Immature natural killer cell (primary cell): ENCODE results near the gene EPG5. TPM values are rescaled to one million over a fixed set of nuclear protein-coding genes. Genes with fewer than 3 reads are reported as not detected.
"Not testable (repeated sequence)": the region's sequence is repeated elsewhere in the genome, so short reads cannot be mapped to it uniquely, and the experiment has no call there.

Experiments
- DNase-seq, 3 donors: peaks; one replicate each; pipeline ENCODE4 v3.0.0; 2022; ENCODE audit warnings: mixed read lengths in 1 of 3
- H3K27ac Mint-ChIP-seq, 6 donors: one replicate each; pipeline ENCODE4 v1.8.0; 2020; ENCODE audit warnings: mixed read lengths in 6 of 6, mild to moderate bottlenecking in 5 of 6, inconsistent platforms in 4 of 6, moderate library complexity in 3 of 6
- H3K27me3 Mint-ChIP-seq, 3 donors: one replicate each; pipeline ENCODE4 v1.8.0; 2020 to 2021; ENCODE audit warnings: low read depth in 3 of 3, mild to moderate bottlenecking in 3 of 3, mixed read lengths in 3 of 3, moderate library complexity in 3 of 3, inconsistent platforms in 1 of 3
- H3K36me3 Mint-ChIP-seq, 3 donors: one replicate each; pipeline ENCODE4 v1.8.0; 2020; ENCODE audit warnings: mixed read lengths in 3 of 3, inconsistent platforms in 2 of 3, mild to moderate bottlenecking in 2 of 3
- H3K4me1 Mint-ChIP-seq, 2 donors: one replicate each; pipeline ENCODE4 v1.8.0; 2020; ENCODE audit warnings: inconsistent platforms in 2 of 2, mild to moderate bottlenecking in 2 of 2, mixed read lengths in 2 of 2, moderate library complexity in 1 of 2
- H3K4me3 Mint-ChIP-seq, 5 donors: one replicate each; pipeline ENCODE4 v1.8.0; 2020; ENCODE audit warnings: mild to moderate bottlenecking in 5 of 5, mixed read lengths in 5 of 5, inconsistent platforms in 3 of 5, moderate library complexity in 3 of 5
- H3K9me3 Mint-ChIP-seq, 6 donors: one replicate each; pipeline ENCODE4 v1.8.0; 2020; ENCODE audit warnings: mild to moderate bottlenecking in 6 of 6, mixed read lengths in 6 of 6, inconsistent platforms in 4 of 6, moderate library complexity in 3 of 6
- polyA plus RNA-seq, 3 donors: library from polyadenylated mRNA; unstranded; fragments of 300-500 nt; fragmentation: Illumina TruSeq; gene quantifications; one replicate each; pipeline ENCODE4 v1.2.3, GENCODE V29; 2021

The EPG5 gene
- polyA plus RNA-seq, 3 donors from 2014 or later = 2.9 to 6.5 (median 5.3) TPM

GRCh38 chr18:45833846-45834245, 133.3 kb downstream of the EPG5 start:
- Mint-ChIP-seq H3K27ac (peak overlapping the region in 1 of 6 donors; percentile 72), H3K27me3 (peaks cover 4 to 10% (median 7%) of the 10 kb centered on the region in 3 donors), H3K4me1 (peaks cover 11 to 14% of the 10 kb centered on the region in 2 donors), H3K9me3 (no peaks in the 10 kb centered on the region), H3K4me3 (no peak overlapping the region), H3K36me3 (no peaks in the 10 kb centered on the region)
- no peak for DNase-seq

- Mint-ChIP-seq H3K4me1 (peaks cover 11 to 15% of the 10 kb centered on the region in 2 donors), H3K27me3 (peaks cover 2 to 4% (median 2%) of the 10 kb centered on the region in 3 donors), H3K36me3 (no peaks in the 10 kb centered on the region), H3K27ac (no peak overlapping the region), H3K9me3 (no peaks in the 10 kb centered on the region), H3K4me3 (no peak overlapping the region)
- no peak for DNase-seq
Measured at GRCh38 chr18:45830917-45831316, 136.2 kb downstream of the EPG5 start.

- Mint-ChIP-seq H3K27me3 (peaks cover 0 to 4% (median 2%) of the 10 kb centered on the region in 3 donors), H3K4me3 (no peak overlapping the region), H3K36me3 (no peaks in the 10 kb centered on the region), H3K9me3 (no peaks in the 10 kb centered on the region), H3K4me1 (peaks cover 12 to 23% of the 10 kb centered on the region in 2 donors), H3K27ac (peak overlapping the region in 1 of 6 donors; percentile 28)
- no peak for DNase-seq
Measured at GRCh38 chr18:45829855-45830254, 137.3 kb downstream of the EPG5 start.

- Mint-ChIP-seq H3K9me3 (no peaks in the 10 kb centered on the region), H3K27ac (peak overlapping the region in 1 of 6 donors; percentile 28), H3K4me1 (peaks cover 19 to 28% of the 10 kb centered on the region in 2 donors), H3K4me3 (no peak overlapping the region), H3K36me3 (no peaks in the 10 kb centered on the region), H3K27me3 (peaks cover 0 to 2% (median 1%) of the 10 kb centered on the region in 3 donors)
- no peak for DNase-seq
Measured at GRCh38 chr18:45828917-45829811, 138.0 kb downstream of the EPG5 start.

- H3K4me1 Mint-ChIP-seq = peaks cover 21 to 28% of the 10 kb centered on the region in 2 donors
- not testable (repeated sequence) for H3K4me3 Mint-ChIP-seq, H3K27me3 Mint-ChIP-seq, H3K9me3 Mint-ChIP-seq, DNase-seq, H3K27ac Mint-ChIP-seq, H3K36me3 Mint-ChIP-seq
Measured at GRCh38 chr18:45826716-45827115, 140.4 kb downstream of the EPG5 start.

GRCh38 chr18:45826084-45826483, 141.0 kb downstream of the EPG5 start:
- no peak overlapping the region for H3K4me3 Mint-ChIP-seq

GRCh38 chr18:45825258-45826044, 141.7 kb downstream of the EPG5 start, which contains the start of gene SIGLEC15:
TSS of gene SIGLEC15 (plus strand) at chr18:45825675. CDS start at chr18:45825729, 54 bp downstream.
- Mint-ChIP-seq H3K9me3 (peaks cover 0 to 5% (median 0%) of the 10 kb centered on the region in 6 donors), H3K27ac (peak within 1 kb of the TSS in 3 of 6 donors; percentile 23 to 60 (median 46)), H3K27me3 (no peaks in the 10 kb centered on the region), H3K4me3 (peak within 1 kb of the TSS in 1 of 5 donors; percentile 9), H3K36me3 (no peaks in the 10 kb centered on the region), H3K4me1 (peaks cover 21 to 28% of the 10 kb centered on the region in 2 donors)
- no peak for DNase-seq

More at GRCh38 chr18:45826084-45826483, 141.0 kb downstream of the EPG5 start:
- Mint-ChIP-seq H3K4me1 (peaks cover 21 to 28% of the 10 kb centered on the region in 2 donors), H3K27me3 (no peaks in the 10 kb centered on the region), H3K9me3 (peaks cover 0 to 5% (median 0%) of the 10 kb centered on the region in 6 donors), H3K36me3 (no peaks in the 10 kb centered on the region), H3K27ac (no peak overlapping the region)
- no peak for DNase-seq

GRCh38 chr18:45821711-45822110, 145.4 kb downstream of the EPG5 start:
- no peak overlapping the region for H3K27ac Mint-ChIP-seq
- H3K9me3 Mint-ChIP-seq = peaks cover 0 to 5% (median 0%) of the 10 kb centered on the region in 6 donors
- H3K4me1 Mint-ChIP-seq = peaks cover 9 to 15% of the 10 kb centered on the region in 2 donors
- H3K36me3 Mint-ChIP-seq = no peaks in the 10 kb centered on the region
- no peak overlapping the region for H3K4me3 Mint-ChIP-seq
- no peaks in the 10 kb centered on the region for H3K27me3 Mint-ChIP-seq
- DNase-seq = no peak

- H3K4me1 Mint-ChIP-seq = peaks cover 9 to 14% of the 10 kb centered on the region in 2 donors
- H3K27me3 Mint-ChIP-seq = peaks cover 0 to 2% (median 0%) of the 10 kb centered on the region in 3 donors
- H3K4me3 Mint-ChIP-seq = no peak overlapping the region
- H3K36me3 Mint-ChIP-seq = peaks cover 0 to 5% (median 0%) of the 10 kb centered on the region in 3 donors
- peaks cover 0 to 5% (median 0%) of the 10 kb centered on the region in 6 donors for H3K9me3 Mint-ChIP-seq
- no peak overlapping the region for H3K27ac Mint-ChIP-seq
- no peak for DNase-seq
Measured at GRCh38 chr18:45821026-45821425, 146.1 kb downstream of the EPG5 start.

- Mint-ChIP-seq H3K4me3 (no peak overlapping the region), H3K27ac (no peak overlapping the region), H3K27me3 (peaks cover 0 to 2% (median 0%) of the 10 kb centered on the region in 3 donors), H3K36me3 (peaks cover 0 to 5% (median 0%) of the 10 kb centered on the region in 3 donors), H3K9me3 (peaks cover 0 to 5% (median 0%) of the 10 kb centered on the region in 6 donors), H3K4me1 (peaks cover 7 to 9% of the 10 kb centered on the region in 2 donors)
- no peak for DNase-seq
Measured at GRCh38 chr18:45820106-45820745, 146.9 kb downstream of the EPG5 start.

GRCh38 chr18:45818765-45819164, 148.4 kb downstream of the EPG5 start:
- H3K36me3 Mint-ChIP-seq, H3K27ac Mint-ChIP-seq, H3K4me1 Mint-ChIP-seq, H3K4me3 Mint-ChIP-seq, DNase-seq, H3K27me3 Mint-ChIP-seq, H3K9me3 Mint-ChIP-seq: not testable (repeated sequence)

GRCh38 chr18:45817543-45817942, 149.6 kb downstream of the EPG5 start:
- Mint-ChIP-seq H3K4me1 (no peaks in the 10 kb centered on the region), H3K27ac (no peak overlapping the region), H3K4me3 (no peak overlapping the region)

GRCh38 chr18:45814733-45815132, 152.4 kb downstream of the EPG5 start:
- not testable (repeated sequence) for H3K4me1 Mint-ChIP-seq, H3K4me3 Mint-ChIP-seq, H3K9me3 Mint-ChIP-seq, DNase-seq, H3K36me3 Mint-ChIP-seq, H3K27me3 Mint-ChIP-seq, H3K27ac Mint-ChIP-seq

More at GRCh38 chr18:45817543-45817942, 149.6 kb downstream of the EPG5 start:
- H3K36me3 Mint-ChIP-seq = peaks cover 0 to 5% (median 0%) of the 10 kb centered on the region in 3 donors
- DNase-seq = no peak
- peaks cover 0 to 2% (median 0%) of the 10 kb centered on the region in 3 donors for H3K27me3 Mint-ChIP-seq
- H3K9me3 Mint-ChIP-seq = peaks cover 0 to 5% (median 0%) of the 10 kb centered on the region in 6 donors
